ENCODE measurements around the gene CUX1. TPM values are rescaled to one million over a fixed set of nuclear protein-coding genes. Genes with fewer than 3 reads are reported as not detected.

Gene CUX1
- polyA plus RNA-seq, 1 experiment: 29.7 TPM

GRCh38 chr7:101870361-101871062 lies 53.1 kb downstream of the CUX1 start:
- no peak for DNase-seq (ENCODE audit: low read depth, low spot score)
- Histone ChIP-seq H3K4me3 (ENCODE audit: low read depth, low read length) (no peak overlapping the region), H3K27me3 (ENCODE audit: control insufficient read depth, insufficient read depth, low read length) (no peaks in the 10 kb centered on the region), H3K9me3 (ENCODE audit: control insufficient read depth, insufficient read depth, low read length) (peaks cover 5% of the 10 kb centered on the region; the same call in 1 of the 2 replicates), H3K27ac (ENCODE audit: low read depth, low read length) (peak overlapping the region; percentile 21)
- TF ChIP-seq, protein P1, sequence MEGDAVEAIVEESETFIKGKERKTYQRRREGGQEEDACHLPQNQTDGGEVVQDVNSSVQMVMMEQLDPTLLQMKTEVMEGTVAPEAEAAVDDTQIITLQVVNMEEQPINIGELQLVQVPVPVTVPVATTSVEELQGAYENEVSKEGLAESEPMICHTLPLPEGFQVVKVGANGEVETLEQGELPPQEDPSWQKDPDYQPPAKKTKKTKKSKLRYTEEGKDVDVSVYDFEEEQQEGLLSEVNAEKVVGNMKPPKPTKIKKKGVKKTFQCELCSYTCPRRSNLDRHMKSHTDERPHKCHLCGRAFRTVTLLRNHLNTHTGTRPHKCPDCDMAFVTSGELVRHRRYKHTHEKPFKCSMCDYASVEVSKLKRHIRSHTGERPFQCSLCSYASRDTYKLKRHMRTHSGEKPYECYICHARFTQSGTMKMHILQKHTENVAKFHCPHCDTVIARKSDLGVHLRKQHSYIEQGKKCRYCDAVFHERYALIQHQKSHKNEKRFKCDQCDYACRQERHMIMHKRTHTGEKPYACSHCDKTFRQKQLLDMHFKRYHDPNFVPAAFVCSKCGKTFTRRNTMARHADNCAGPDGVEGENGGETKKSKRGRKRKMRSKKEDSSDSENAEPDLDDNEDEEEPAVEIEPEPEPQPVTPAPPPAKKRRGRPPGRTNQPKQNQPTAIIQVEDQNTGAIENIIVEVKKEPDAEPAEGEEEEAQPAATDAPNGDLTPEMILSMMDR (IDR thresholded peaks at IDR 0.05; ENCODE audit: low read depth, low read length): peak; percentile 31; the same call in 1 of the 2 replicates
- POLR2A ChIA-PET: interaction anchor here (1.6 kb wide), 1 partner anchor 12 kb away, joined by 4 read pairs; no protein-coding TSS in a partner anchor
- CTCF ChIA-PET: no interaction called here

- POLR2A ChIA-PET: no interaction called here
- CTCF ChIA-PET: no interaction called here
- TF ChIP-seq, protein P1 (IDR thresholded peaks at IDR 0.05; ENCODE audit: low read depth, low read length): no peak
Measured at GRCh38 chr7:101871351-101871750, 53.9 kb downstream of the CUX1 start.

GRCh38 chr7:101874028-101874427 lies 56.6 kb downstream of the CUX1 start:
- CTCF ChIA-PET: no interaction called here
- H3K27ac ChIP-seq (ENCODE audit: low read depth, low read length): no peak overlapping the region
- POLR2A ChIA-PET: no interaction called here

More at GRCh38 chr7:101871351-101871750, 53.9 kb downstream of the CUX1 start:
- H3K27ac ChIP-seq (ENCODE audit: low read depth, low read length): no peak overlapping the region
- no peak for DNase-seq (ENCODE audit: low read depth, low spot score)
- peaks cover 5% of the 10 kb centered on the region; the same call in 1 of the 2 replicates for H3K9me3 ChIP-seq (ENCODE audit: control insufficient read depth, insufficient read depth, low read length)
- no peaks in the 10 kb centered on the region for H3K27me3 ChIP-seq (ENCODE audit: control insufficient read depth, insufficient read depth, low read length)
- no peak overlapping the region for H3K4me3 ChIP-seq (ENCODE audit: low read depth, low read length)

GRCh38 chr7:101875283-101875846 lies 57.9 kb downstream of the CUX1 start:
- TF ChIP-seq, protein P1 (IDR thresholded peaks at IDR 0.05; ENCODE audit: low read depth, low read length): no peak
- DNase-seq (ENCODE audit: low read depth, low spot score): no peak
- Histone ChIP-seq H3K9me3 (ENCODE audit: control insufficient read depth, insufficient read depth, low read length) (no peaks in the 10 kb centered on the region), H3K27me3 (ENCODE audit: control insufficient read depth, insufficient read depth, low read length) (no peaks in the 10 kb centered on the region), H3K4me3 (ENCODE audit: low read depth, low read length) (no peak overlapping the region), H3K27ac (ENCODE audit: low read depth, low read length) (no peak overlapping the region)
- CTCF ChIA-PET: no interaction called here
- POLR2A ChIA-PET: no interaction called here

More at GRCh38 chr7:101874028-101874427, 56.6 kb downstream of the CUX1 start:
- H3K27me3 ChIP-seq (ENCODE audit: control insufficient read depth, insufficient read depth, low read length): no peaks in the 10 kb centered on the region
- no peak overlapping the region for H3K4me3 ChIP-seq (ENCODE audit: low read depth, low read length)
- H3K9me3 ChIP-seq (ENCODE audit: control insufficient read depth, insufficient read depth, low read length): peaks cover 1% of the 10 kb centered on the region; the same call in 1 of the 2 replicates
- DNase-seq (ENCODE audit: low read depth, low spot score): no peak
- TF ChIP-seq, protein P1 (IDR thresholded peaks at IDR 0.05; ENCODE audit: low read depth, low read length): no peak

- CTCF ChIA-PET: no interaction called here
- Histone ChIP-seq H3K9me3 (ENCODE audit: control insufficient read depth, insufficient read depth, low read length) (no peaks in the 10 kb centered on the region), H3K4me3 (ENCODE audit: low read depth, low read length) (no peak overlapping the region), H3K27ac (ENCODE audit: low read depth, low read length) (no peak overlapping the region), H3K27me3 (ENCODE audit: control insufficient read depth, insufficient read depth, low read length) (no peaks in the 10 kb centered on the region)
- TF ChIP-seq, protein P1 (IDR thresholded peaks at IDR 0.05; ENCODE audit: low read depth, low read length): no peak
- no peak for DNase-seq (ENCODE audit: low read depth, low spot score)
- POLR2A ChIA-PET: no interaction called here
Measured at GRCh38 chr7:101877882-101878591, 60.6 kb downstream of the CUX1 start.

Measured in AG04450 (cell line).